Stomach (tissue), 4 donors: ENCODE results near the gene SPNS2.

Experiments
- CTCF ChIP-seq, 7 experiments: fragments of 450-650 bp in 4 of 7; fragments of 200-600 bp in 3 of 7; sonication (generic) in 3 of 7; IDR thresholded peaks; one replicate each; pipeline ENCODE4 v1.5.1; 2016 to 2019; ENCODE audit warnings: antibody characterized with exemption in 7 of 7, control low read depth in 2 of 7, mild to moderate bottlenecking in 1 of 7
- POLR2A ChIP-seq, 4 donors: fragments of 450-650 bp; IDR thresholded peaks; one replicate each; pipeline ENCODE4 v1.6.1; 2016; ENCODE audit warnings: antibody characterized with exemption in 4 of 4, control low read depth in 2 of 4, mild to moderate bottlenecking in 1 of 4, moderate library complexity in 1 of 4

- TF ChIP-seq CTCF (IDR thresholded peaks at IDR 0.05) (no peak), POLR2A (IDR thresholded peaks at IDR 0.05) (no peak)
These were observed 32.4 kb downstream of the SPNS2 start for GRCh38 chr17:4530799-4531730.
